GM18508 (cell line): Measurements from ENCODE around the gene EPN2.

Experiments
- ATAC-seq: cut with Tn5 transposase; IDR thresholded peaks from one replicate; pipeline ENCODE4 v1.9.1; 2021; ENCODE audit warnings: moderate number of reproducible peaks; ENCODE audit not compliant: insufficient read depth, unreplicated experiment

Gene EPN2

DNA sequence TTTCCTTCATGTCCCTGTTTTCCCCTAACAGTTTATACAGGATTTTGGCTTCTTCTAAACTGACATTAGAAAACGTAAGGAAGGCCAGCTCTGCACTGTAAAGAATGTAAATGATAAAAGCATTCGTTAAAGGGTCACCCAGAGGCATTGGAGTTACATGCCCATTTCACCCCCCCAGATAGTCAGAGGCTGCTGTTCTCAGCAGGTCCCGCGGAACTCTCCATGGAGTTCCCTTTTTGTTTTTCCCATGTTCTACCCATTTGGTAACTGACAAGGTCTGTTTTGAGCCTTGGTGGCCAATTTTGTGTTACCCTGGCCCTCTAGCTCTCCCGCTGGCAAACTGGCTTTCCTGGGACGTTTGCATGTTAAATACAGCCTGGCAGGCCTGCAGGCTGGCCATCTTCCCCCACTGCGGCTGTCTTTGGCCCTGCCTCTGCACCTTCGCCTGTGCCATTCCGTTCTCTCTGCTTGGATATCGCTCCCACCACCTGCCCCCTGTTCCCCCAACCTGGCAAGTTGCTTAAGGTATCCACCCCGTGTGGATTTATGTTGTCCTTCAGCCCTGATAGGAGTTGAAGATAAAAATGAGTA, 49.7 kb downstream of the EPN2 start:
- ATAC-seq = no peak

GRCh38 chr17:19287651-19288050, 50.5 kb downstream of the EPN2 start:
- ATAC-seq = no peak

DNA sequence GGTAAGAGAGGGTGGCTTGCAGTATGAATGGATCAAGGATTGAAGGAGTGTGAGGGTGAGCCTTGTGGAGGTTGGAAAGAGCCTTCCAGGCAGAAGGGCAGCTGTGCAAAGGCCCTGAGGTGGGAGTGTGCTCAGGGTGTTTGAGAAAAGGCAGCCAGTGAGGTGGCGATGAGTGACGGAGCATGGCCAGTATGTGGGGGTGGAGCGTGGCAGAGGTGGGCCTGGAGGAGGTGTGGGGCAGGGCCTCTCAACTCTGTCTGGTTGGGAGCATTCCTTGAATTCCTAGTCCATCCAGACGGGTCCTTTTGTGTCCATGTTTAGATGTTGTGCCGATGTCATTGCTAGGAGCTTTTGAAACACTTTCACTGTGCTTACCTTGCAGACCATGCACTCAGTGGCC, 51.3 kb downstream of the EPN2 start:
- no peak for ATAC-seq

- ATAC-seq = no peak
Measured at GRCh38 chr17:19290066-19290705, 53.0 kb downstream of the EPN2 start.

- ATAC-seq = no peak
Measured at GRCh38 chr17:19291646-19292376, 54.6 kb downstream of the EPN2 start.

- no peak for ATAC-seq
Measured at GRCh38 chr17:19292377-19292711, 55.2 kb downstream of the EPN2 start.

DNA sequence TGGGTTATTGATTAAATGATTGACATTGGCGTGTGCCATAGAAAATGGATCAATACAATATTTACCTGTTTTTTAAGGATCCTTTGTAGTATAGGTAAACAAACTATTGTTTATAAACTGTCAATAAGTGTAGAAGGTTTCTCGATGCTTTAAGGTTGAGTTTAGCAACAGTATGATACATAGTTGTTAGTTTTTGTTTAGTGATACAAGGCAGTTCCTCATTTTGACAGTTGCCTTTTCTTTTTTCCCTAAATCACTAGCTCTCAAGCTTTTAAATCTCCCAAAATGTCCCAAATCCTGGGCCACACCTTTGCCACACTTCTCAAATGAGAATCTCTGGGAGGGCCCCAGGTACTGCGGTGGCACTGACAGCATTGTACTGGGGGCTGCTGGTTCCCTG, 57.3 kb downstream of the EPN2 start:
- no peak for ATAC-seq

DNA sequence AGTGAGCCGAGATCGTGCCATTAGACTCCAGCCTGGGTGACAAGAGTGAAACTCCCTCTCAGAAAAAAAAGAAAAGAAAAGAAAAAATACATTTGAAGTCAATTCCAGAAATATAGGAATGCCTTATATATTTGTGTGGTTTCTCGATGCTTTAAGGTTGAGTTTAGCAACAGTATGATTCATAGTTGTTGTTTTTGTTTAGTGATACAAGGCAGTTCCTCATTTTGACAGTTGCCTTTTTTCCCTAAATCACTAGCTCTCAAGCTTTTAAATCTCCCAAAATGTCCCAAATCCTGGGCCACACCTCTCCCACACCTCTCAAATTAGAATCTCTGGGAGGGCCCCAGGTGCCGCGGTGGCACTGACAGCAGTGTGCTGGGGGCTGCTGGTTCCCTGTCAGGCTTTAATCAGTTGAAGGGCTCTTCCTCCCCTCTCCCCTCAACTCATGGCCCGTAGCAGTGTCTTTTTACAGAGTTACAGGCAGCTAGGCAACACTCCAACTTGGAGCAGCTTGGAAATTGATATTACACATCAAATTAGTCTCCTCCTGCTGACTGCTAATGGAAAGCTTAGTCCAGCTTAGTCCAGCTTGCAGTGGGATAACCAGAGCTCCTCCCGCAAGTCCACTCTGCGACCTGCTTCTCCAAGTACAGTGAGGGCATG, 58.4 kb downstream of the EPN2 start:
- ATAC-seq = no peak

DNA sequence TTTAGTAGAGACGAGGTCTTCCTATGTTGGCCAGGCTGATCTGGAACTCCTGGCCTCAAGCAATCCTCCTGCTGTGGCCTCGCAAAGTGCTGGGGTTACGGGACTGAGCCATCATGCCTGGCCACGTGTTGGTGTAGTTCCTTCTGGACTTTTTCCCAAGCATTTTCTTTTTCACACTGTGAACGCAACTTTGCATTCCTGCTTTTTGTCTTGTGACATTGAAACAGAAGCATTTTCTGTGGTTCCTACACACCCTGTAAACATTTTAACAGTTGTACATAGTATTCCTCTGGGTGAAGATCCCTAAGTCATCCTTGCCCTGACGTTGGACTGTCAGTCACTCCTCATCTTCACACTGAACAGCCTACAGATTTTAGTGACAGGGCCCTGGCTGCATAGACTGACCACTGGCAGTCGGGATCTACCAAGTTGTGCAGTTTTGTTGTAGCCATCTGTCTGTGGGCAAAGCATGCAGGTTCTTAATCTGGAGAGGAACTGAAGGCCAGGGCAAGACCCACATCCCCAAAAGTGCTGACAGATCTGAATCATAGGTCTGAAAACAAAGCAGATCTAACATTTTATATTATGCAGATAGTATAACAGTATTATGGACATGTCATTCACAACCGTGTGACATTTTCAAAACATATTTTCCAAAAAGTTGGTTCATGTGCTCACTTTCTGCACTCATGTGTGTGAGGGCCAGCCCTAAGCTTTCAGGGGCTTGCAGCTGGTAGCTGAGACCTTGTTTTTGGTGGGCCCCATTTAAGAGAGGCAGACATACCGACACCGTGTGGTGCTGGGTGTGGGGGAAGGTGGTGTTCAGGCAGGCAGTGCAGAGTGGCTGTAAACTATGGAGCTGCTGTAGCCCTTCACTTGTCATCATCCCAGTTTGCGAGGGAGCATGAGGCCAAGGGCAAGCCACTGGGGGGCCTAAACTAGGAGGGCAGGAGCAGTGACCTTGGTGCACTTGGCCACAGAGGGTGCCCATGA, 59.9 kb downstream of the EPN2 start:
- no peak for ATAC-seq

DNA sequence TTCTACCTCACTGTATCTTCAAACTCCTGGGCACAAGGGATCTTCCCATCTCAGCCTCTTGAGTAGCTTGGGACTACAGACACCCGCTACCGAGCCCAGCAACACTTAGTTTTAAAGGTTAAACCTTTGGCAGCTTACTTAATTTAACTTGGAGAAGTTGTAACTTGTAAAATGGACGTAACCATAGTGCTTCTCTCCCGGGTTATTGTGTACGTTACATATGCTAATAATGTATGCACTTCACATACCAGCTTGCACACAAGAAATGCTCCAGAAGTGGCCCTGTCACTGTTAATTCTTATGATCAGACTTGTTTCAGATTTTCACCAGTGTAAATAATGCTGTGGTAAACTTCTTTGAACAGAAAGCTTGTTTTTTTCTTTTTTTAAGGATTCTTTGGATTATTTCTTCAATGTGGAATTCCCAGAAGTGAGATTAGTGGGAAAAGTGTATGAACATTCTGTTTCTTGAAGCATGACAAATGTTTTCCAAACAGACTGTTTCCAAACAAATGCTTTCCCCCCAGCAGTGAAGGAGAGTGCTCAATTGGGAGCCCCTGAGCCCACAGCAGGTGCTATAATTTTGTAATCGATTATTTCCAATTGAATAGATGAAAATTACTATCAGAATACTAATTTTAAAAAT, 61.5 kb downstream of the EPN2 start:
- ATAC-seq = no peak

DNA sequence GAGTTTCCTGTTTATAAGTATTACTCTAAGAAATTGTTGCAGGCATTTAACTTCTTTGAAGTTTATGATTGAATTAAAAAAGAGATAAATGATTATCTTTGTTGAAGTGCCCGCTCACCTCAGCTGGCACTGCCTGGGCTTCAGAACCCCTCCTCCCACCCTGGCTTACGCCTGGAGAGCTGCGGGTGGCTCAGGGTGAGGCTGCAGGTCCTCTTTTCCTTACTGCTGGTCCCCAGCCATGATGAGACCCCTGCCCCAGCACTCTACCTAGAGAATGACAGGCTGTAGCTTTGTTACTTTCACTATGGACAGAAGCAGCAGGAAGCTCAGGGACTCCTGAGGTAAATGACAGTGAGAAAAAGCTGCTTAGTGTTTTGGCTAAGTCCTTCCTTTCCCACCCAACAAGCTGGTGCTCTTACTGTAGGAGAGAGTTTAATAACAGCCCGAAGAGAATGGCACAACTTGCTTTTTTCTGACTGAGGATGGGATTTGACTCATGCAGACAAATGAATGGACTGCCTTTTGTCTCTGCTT, 62.1 kb downstream of the EPN2 start:
- no peak for ATAC-seq

DNA sequence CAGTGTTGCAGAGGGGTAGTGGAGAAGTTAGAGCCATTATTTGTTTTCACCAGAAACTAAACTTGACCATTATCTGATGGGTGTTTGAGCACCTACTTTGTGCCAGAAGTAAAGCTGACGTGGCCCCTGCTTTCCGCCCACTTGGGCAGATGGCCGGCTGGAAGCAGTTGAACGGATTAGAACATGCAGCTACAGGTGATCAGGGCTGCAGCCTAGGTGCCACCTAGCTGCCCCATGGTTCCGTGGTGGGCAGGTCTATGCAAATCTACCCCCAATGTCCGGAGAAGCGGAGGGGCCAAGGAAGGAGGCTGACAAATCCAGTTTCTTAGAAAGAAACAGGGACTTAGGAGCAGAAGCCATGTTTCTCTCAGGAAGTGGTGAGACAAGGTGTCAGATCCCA, 62.7 kb downstream of the EPN2 start:
- no peak for ATAC-seq

- ATAC-seq = no peak
Measured at GRCh38 chr17:19301274-19301951, 64.2 kb downstream of the EPN2 start.

- no peak for ATAC-seq
Measured at GRCh38 chr17:19301973-19302372, 64.8 kb downstream of the EPN2 start.

- no peak for ATAC-seq
Measured at GRCh38 chr17:19302791-19303331, 65.7 kb downstream of the EPN2 start.

GRCh38 chr17:19303367-19303776, 66.2 kb downstream of the EPN2 start:
- no peak for ATAC-seq

DNA sequence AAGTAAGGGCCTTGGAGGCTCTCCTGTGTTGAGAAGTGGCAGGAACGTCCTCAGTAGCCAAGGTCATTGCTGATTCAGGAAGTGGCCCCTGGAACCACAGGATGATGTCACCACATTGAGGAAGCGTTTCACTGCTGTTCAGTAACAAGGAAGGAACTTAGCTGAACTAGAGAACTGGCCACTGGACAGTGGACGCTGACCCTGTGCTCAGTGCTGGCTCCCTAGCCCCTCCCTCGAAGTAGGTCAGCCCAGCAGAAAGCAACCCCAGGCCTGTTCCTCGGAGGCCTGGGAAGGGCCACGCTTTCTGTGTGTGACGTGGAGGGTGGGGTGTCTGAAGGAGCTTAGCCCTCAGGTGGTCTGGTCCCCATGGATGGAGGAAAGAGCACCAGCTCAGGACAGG, 67.0 kb downstream of the EPN2 start:
- ATAC-seq = no peak

GRCh38 chr17:19304751-19305150, 67.6 kb downstream of the EPN2 start:
- ATAC-seq = no peak

- ATAC-seq = no peak
Measured at GRCh38 chr17:19305256-19305655, 68.1 kb downstream of the EPN2 start.
